ENCODE measurements around the gene PCDH9. TPM values are rescaled to one million over a fixed set of nuclear protein-coding genes. Genes with fewer than 3 reads are reported as not detected.

The PCDH9 gene
- total RNA-seq, 4 donors from 2014 or later: 0.57 to 1.7 (median 0.97) TPM

DNA sequence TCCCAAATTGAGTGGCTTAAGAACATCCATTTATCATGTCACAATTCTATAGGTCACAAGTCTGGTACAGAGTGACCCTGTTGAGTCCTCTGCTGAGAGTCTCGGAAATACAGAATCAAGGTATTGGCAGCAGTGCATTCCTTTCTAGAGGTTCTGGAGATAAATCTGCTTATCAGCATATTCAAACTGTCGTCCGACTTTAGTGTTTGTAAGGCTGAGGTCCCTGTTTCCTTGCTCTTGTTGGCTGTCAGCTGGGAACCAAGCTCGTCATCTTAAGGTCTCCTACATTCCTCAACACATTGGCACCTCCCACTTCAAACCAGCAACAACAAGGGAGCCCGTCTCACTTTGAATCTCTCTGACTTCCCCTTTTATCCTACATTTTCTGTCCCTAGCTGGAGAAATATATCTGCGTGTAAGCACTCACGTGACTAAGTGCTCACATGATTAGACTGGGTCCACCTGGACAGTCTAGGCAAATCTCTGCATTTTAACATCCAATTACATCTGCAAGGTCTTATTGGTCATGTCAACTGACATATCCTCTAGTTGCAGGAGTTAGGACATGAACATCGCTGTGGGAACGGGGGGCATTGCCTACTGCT is 886.8 kb downstream of the PCDH9 start:
- H3K27me3 ChIP-seq: no peaks in the 10 kb centered on the region

DNA sequence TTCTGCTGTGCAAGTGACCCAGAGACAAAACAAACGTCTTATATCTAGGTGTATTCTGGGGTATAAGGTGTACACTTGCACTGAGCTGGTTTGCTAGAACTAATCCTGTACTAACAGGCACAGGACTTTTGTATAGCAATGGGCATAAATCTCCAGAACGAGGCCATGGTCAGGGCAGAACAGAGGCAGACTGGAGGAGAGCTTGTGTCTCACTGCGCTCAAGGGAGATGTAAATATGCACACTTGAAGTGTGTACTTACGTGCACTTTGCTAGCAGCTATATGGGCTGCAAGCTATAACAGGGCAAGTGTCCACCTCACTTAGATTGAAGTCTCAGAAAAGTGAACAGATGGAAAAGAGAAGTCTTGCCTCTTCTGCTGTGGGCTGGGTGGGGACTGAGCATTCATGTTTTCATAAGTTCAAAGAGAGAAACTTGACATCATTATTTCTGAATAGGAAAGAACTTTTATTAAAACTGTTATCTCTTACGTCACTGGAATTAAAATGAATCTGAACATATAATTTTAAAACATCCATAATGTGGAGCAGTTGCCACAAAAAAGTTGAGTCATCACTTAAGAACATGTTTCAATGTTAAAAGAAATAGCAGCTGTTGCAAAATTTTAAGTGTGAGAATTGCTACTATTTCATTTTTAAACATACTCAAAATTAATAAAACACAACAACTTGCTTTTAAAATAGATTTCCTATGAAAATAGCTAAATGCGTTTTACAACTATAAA is 888.3 kb downstream of the PCDH9 start:
- Histone ChIP-seq H3K9me3 (no peaks in the 10 kb centered on the region), H3K27ac (no peak overlapping the region), H3K4me3 (no peak overlapping the region), H3K4me1 (no peaks in the 10 kb centered on the region), H3K27me3 (no peaks in the 10 kb centered on the region), H3K36me3 (no peaks in the 10 kb centered on the region)
- TF ChIP-seq, protein P1, sequence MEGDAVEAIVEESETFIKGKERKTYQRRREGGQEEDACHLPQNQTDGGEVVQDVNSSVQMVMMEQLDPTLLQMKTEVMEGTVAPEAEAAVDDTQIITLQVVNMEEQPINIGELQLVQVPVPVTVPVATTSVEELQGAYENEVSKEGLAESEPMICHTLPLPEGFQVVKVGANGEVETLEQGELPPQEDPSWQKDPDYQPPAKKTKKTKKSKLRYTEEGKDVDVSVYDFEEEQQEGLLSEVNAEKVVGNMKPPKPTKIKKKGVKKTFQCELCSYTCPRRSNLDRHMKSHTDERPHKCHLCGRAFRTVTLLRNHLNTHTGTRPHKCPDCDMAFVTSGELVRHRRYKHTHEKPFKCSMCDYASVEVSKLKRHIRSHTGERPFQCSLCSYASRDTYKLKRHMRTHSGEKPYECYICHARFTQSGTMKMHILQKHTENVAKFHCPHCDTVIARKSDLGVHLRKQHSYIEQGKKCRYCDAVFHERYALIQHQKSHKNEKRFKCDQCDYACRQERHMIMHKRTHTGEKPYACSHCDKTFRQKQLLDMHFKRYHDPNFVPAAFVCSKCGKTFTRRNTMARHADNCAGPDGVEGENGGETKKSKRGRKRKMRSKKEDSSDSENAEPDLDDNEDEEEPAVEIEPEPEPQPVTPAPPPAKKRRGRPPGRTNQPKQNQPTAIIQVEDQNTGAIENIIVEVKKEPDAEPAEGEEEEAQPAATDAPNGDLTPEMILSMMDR (IDR thresholded peaks at IDR 0.05): no peak
- TF ChIP-seq POLR2A (IDR thresholded peaks at IDR 0.05): no peak
- DNase-seq: no peak

More for the DNA sequence above, 886.8 kb downstream of the PCDH9 start:
- DNase-seq: no peak
- no peak for TF ChIP-seq POLR2A (IDR thresholded peaks at IDR 0.05)
- TF ChIP-seq, protein P1 (IDR thresholded peaks at IDR 0.05): no peak
- H3K9me3 ChIP-seq: no peaks in the 10 kb centered on the region
- no peak overlapping the region for H3K27ac ChIP-seq
- no peak overlapping the region for H3K4me3 ChIP-seq
- H3K4me1 ChIP-seq: no peaks in the 10 kb centered on the region
- no peaks in the 10 kb centered on the region for H3K36me3 ChIP-seq

DNA sequence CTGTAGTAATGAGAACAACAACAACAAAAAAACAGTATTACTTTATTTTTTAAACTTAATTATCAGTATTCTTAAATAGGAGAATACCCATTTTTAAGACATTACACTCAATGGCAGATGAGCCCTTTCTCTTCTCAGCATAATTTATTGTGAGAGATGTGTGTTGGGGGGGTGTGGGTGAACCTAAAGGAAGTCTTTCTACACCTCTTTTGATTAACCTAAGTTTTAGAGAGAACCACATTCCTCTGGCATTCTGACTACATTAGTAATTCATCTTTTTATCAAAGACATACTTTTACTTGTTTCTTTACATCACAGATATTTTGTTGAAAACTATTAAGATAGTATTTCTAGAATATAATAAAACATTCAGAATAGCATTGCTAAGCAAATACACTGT is 890.9 kb downstream of the PCDH9 start:
- H3K4me1 ChIP-seq: no peaks in the 10 kb centered on the region
- H3K4me3 ChIP-seq: no peak overlapping the region
- TF ChIP-seq, protein P1 (IDR thresholded peaks at IDR 0.05): no peak

GRCh38 chr13:66338542-66338941 is 891.6 kb downstream of the PCDH9 start:
- Histone ChIP-seq H3K9me3 (no peaks in the 10 kb centered on the region), H3K27ac (no peak overlapping the region), H3K4me3 (no peak overlapping the region), H3K36me3 (no peaks in the 10 kb centered on the region), H3K4me1 (no peaks in the 10 kb centered on the region), H3K27me3 (no peaks in the 10 kb centered on the region)
- no peak for TF ChIP-seq POLR2A (IDR thresholded peaks at IDR 0.05)
- TF ChIP-seq, protein P1 (IDR thresholded peaks at IDR 0.05): no peak
- DNase-seq: no peak

More for the DNA sequence above, 890.9 kb downstream of the PCDH9 start:
- DNase-seq: no peak
- Histone ChIP-seq H3K27me3 (no peaks in the 10 kb centered on the region), H3K9me3 (no peaks in the 10 kb centered on the region), H3K36me3 (no peaks in the 10 kb centered on the region), H3K27ac (no peak overlapping the region)

- no peak overlapping the region for H3K4me3 ChIP-seq
- no peaks in the 10 kb centered on the region for H3K9me3 ChIP-seq
- no peaks in the 10 kb centered on the region for H3K4me1 ChIP-seq
- H3K36me3 ChIP-seq: no peaks in the 10 kb centered on the region
- no peaks in the 10 kb centered on the region for H3K27me3 ChIP-seq
- DNase-seq: no peak
- H3K27ac ChIP-seq: no peak overlapping the region
- no peak for TF ChIP-seq POLR2A (IDR thresholded peaks at IDR 0.05)
- TF ChIP-seq, protein P1 (IDR thresholded peaks at IDR 0.05): no peak
Observed at GRCh38 chr13:66335626-66336025, 894.5 kb downstream of the PCDH9 start.

All from Peyer's patch (tissue), 4 donors.